T-helper 2 cell treated with Interferon-gamma antibody and Interleukin-4, amounts not matched to agents 5 μg/mL and 100 μg/mL, for 36 hours (primary cell): ENCODE results near the gene GPATCH3.

ENCODE experiments used
- DNase-seq: peaks from one replicate; pipeline ENCODE4 v3.0.0; 2021; ENCODE audit warnings: low spot score
- H3K27ac Mint-ChIP-seq: one replicate; pipeline ENCODE4 v1.8.0; 2021; ENCODE audit warnings: mild to moderate bottlenecking, mixed read lengths
- H3K27me3 Mint-ChIP-seq: one replicate; pipeline ENCODE4 v1.8.0; 2021; ENCODE audit warnings: low read depth, mixed read lengths
- H3K36me3 Mint-ChIP-seq: one replicate; pipeline ENCODE4 v1.8.0; 2021; ENCODE audit warnings: low read depth, mixed read lengths
- H3K4me1 Mint-ChIP-seq: one replicate; pipeline ENCODE4 v1.8.0; 2021; ENCODE audit warnings: low read depth, mixed read lengths
- H3K4me3 Mint-ChIP-seq: one replicate; pipeline ENCODE4 v1.8.0; 2022; ENCODE audit warnings: mild to moderate bottlenecking, moderate library complexity, mixed read lengths
- H3K9me3 Mint-ChIP-seq: one replicate; pipeline ENCODE4 v1.8.0; 2021; ENCODE audit warnings: mixed read lengths

The GPATCH3 gene

DNA sequence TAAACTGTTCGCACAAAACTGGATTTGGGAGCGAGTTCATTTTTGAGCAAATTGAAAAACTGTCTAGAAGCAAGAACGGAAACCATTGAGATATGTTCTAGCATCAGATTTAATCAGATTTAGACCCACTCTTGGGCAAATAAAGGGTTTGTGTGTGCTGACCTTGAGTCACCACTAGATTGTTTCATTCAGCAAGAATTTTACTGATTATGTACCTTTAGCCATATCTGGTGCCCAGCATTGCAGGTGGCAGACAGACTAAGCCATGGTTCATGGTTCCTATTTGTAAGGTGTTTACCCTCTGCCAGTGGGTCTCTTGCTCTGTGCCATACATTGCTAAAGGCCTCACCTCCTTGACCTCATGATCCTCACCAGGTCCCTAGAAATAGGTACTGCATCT, 22.6 kb upstream of the GPATCH3 start:
- Mint-ChIP-seq H3K4me3 (peak overlapping the region; percentile 94), H3K9me3 (no peaks in the 10 kb centered on the region), H3K27me3 (no peaks in the 10 kb centered on the region), H3K36me3 (peaks cover 27% of the 10 kb centered on the region), H3K4me1 (peaks cover 34% of the 10 kb centered on the region), H3K27ac (peak overlapping the region; percentile 96)
- DNase-seq, result no peak

GRCh38 chr1:26922431-26922729, 22.1 kb upstream of the GPATCH3 start:
- Mint-ChIP-seq H3K36me3 (peaks cover 22% of the 10 kb centered on the region), H3K4me3 (peak overlapping the region; percentile 94)
- DNase-seq, result no peak

GRCh38 chr1:26921540-26922430, 21.5 kb upstream of the GPATCH3 start, which contains the start of gene NUDC:
NUDC (plus strand) TSS chr1:26921743; CDS start chr1:26921849, 106 bp downstream.
- H3K4me1 Mint-ChIP-seq, result peaks cover 31% of the 10 kb centered on the region
- DNase-seq, result peak; percentile 96
- peaks cover 18% of the 10 kb centered on the region for H3K36me3 Mint-ChIP-seq
- H3K9me3 Mint-ChIP-seq, result no peaks in the 10 kb centered on the region
- peak within 1 kb of the TSS; percentile 94 for H3K4me3 Mint-ChIP-seq
- no peaks in the 10 kb centered on the region for H3K27me3 Mint-ChIP-seq
- peak within 1 kb of the TSS; percentile 96 for H3K27ac Mint-ChIP-seq

More at GRCh38 chr1:26922431-26922729, 22.1 kb upstream of the GPATCH3 start:
- Mint-ChIP-seq H3K27me3 (no peaks in the 10 kb centered on the region), H3K9me3 (no peaks in the 10 kb centered on the region), H3K4me1 (peaks cover 34% of the 10 kb centered on the region), H3K27ac (peak overlapping the region; percentile 96)

DNA sequence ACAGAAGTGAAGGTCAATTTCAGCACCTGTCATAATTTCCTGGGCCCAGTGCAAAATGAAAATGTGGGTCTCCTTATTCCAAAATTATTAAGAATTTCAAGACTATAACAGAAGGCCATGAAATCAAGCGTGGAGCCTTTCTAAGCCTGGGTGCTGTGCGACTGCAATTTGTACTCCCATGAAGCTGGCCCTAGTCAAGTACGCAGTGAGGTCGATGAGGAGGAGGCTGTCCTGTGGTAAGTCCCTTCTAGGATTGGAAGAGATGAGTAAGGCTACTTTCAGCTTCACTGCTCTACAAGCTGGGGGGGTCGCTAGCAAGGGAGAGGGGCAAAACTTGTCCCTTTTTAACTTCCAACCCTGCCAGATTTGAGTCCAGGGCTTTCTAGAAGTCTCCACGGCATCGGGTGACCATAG, 20.9 kb upstream of the GPATCH3 start:
- Mint-ChIP-seq H3K27ac (peak overlapping the region; percentile 96), H3K27me3 (no peaks in the 10 kb centered on the region), H3K4me1 (peaks cover 27% of the 10 kb centered on the region), H3K4me3 (peak overlapping the region; percentile 94), H3K9me3 (no peaks in the 10 kb centered on the region), H3K36me3 (peaks cover 14% of the 10 kb centered on the region)
- no peak for DNase-seq

DNA sequence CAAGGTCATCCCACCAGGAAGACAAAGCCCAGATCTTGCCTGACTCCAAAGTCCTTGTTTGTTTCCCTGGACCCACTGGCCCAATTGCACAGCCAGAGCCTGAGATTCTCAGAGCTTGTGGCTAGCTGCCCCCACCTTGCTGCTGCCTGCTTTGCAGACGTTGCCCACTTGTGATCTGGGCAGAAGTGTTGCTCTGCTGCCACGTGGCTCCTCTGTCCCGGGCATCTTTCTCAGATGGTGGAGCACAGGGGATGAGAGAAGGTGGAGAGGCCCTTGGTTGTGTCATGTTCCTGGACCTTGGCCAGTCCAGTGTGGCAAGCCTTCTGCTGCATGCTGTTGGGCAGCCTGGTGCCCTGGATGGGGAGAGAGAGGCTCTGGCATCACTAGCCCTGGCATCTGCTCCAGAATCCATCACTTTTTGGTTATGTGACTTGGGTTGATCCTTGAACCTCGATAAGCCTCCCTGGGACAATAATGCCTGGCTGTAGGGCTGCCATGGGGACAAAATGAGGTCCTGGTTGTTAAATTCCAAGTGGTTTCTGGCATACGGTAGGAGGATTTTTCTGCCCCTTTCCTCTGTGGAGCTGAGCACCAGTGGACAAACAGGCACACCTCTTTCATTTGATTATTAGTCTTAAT, 15.1 kb upstream of the GPATCH3 start:
- H3K27me3 Mint-ChIP-seq, result peaks cover 2% of the 10 kb centered on the region
- H3K4me1 Mint-ChIP-seq, result peaks cover 2% of the 10 kb centered on the region
- no peak for DNase-seq
- H3K9me3 Mint-ChIP-seq, result no peaks in the 10 kb centered on the region
- H3K27ac Mint-ChIP-seq, result no peak overlapping the region
- no peaks in the 10 kb centered on the region for H3K36me3 Mint-ChIP-seq
- no peak overlapping the region for H3K4me3 Mint-ChIP-seq

DNA sequence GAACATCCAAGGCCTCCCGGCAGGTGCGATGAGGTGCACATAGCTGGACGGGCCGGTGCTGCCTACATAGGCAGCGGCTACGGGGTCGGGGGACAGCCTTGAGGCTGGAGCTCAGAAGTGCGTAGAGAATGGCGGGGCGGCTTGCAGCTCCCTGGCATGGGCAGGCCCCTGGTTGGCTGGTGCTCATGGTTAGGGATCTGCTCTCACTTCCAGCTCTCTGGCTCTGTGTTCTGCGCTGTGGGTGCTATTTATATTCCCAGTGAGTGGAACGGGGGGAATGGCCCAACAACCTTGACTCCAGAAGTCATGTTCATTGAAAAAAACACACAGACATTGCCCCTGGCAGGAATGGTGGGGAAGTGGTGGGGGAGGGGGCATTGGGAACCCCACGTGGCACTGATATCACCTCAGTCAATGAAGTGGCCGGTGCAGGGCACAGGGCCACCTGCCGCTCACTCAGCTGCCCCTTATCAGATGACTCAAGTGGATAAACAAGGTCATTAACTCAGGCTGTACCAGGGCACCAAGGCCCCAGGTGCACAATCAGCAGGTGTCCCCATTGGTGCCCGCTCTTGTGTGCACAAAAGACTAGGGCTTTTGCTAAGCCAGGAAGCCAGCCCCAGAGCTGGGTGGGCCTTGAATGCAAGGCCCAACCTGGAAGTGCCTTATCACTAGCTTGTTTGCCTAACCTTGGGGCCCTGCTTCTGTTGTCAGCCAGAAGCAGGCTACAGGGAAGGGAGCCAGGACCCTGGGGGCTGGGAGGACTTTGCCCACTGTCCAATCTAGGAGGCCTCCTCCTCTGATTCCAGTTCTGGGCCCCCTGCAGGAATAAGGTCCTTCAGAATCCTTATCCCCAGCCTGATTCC, 13.7 kb upstream of the GPATCH3 start, which contains the start of gene NR0B2:
TSS of gene NR0B2 (minus strand) at position 222 of the 866 bp plus-strand sequence. CDS start at position 187, 35 bp downstream.
- DNase-seq, result no peak
- Mint-ChIP-seq H3K9me3 (no peaks in the 10 kb centered on the region), H3K27ac (no peak within 1 kb of the TSS), H3K36me3 (no peaks in the 10 kb centered on the region), H3K4me3 (no peak within 1 kb of the TSS), H3K4me1 (no peaks in the 10 kb centered on the region), H3K27me3 (peaks cover 2% of the 10 kb centered on the region)

GRCh38 chr1:26913389-26913753, 13.1 kb upstream of the GPATCH3 start:
- Mint-ChIP-seq H3K4me3 (no peak overlapping the region), H3K27ac (no peak overlapping the region), H3K36me3 (no peaks in the 10 kb centered on the region), H3K4me1 (no peaks in the 10 kb centered on the region), H3K27me3 (peaks cover 2% of the 10 kb centered on the region), H3K9me3 (no peaks in the 10 kb centered on the region)
- DNase-seq, result no peak

- H3K27ac Mint-ChIP-seq, result no peak overlapping the region
- peaks cover 2% of the 10 kb centered on the region for H3K27me3 Mint-ChIP-seq
- H3K4me1 Mint-ChIP-seq, result no peaks in the 10 kb centered on the region
- no peak for DNase-seq
- H3K9me3 Mint-ChIP-seq, result no peaks in the 10 kb centered on the region
- no peak overlapping the region for H3K4me3 Mint-ChIP-seq
- H3K36me3 Mint-ChIP-seq, result no peaks in the 10 kb centered on the region
Observed at GRCh38 chr1:26912147-26912490, 11.9 kb upstream of the GPATCH3 start.

- Mint-ChIP-seq H3K4me1 (no peaks in the 10 kb centered on the region), H3K27me3 (peaks cover 2% of the 10 kb centered on the region), H3K4me3 (no peak overlapping the region), H3K27ac (no peak overlapping the region), H3K9me3 (no peaks in the 10 kb centered on the region), H3K36me3 (no peaks in the 10 kb centered on the region)
- DNase-seq, result no peak
Observed at GRCh38 chr1:26911399-26912146, 11.3 kb upstream of the GPATCH3 start.

GRCh38 chr1:26910343-26911160, 10.3 kb upstream of the GPATCH3 start:
- no peaks in the 10 kb centered on the region for H3K36me3 Mint-ChIP-seq
- no peaks in the 10 kb centered on the region for H3K4me1 Mint-ChIP-seq
- no peak for DNase-seq
- no peak overlapping the region for H3K4me3 Mint-ChIP-seq
- peaks cover 2% of the 10 kb centered on the region for H3K27me3 Mint-ChIP-seq
- H3K27ac Mint-ChIP-seq, result no peak overlapping the region
- H3K9me3 Mint-ChIP-seq, result no peaks in the 10 kb centered on the region

- no peak for DNase-seq
- Mint-ChIP-seq H3K36me3 (no peaks in the 10 kb centered on the region), H3K4me1 (no peaks in the 10 kb centered on the region), H3K27me3 (peaks cover 2% of the 10 kb centered on the region), H3K4me3 (no peak overlapping the region), H3K27ac (no peak overlapping the region), H3K9me3 (no peaks in the 10 kb centered on the region)
Observed at GRCh38 chr1:26909951-26910342, 9.7 kb upstream of the GPATCH3 start.

- no peak for DNase-seq
- H3K4me3 Mint-ChIP-seq, result no peak overlapping the region
Observed at GRCh38 chr1:26907071-26907917, 7.0 kb upstream of the GPATCH3 start.

More at GRCh38 chr1:26907071-26907917, 7.0 kb upstream of the GPATCH3 start:
- H3K27me3 Mint-ChIP-seq, result peaks cover 4% of the 10 kb centered on the region
- H3K36me3 Mint-ChIP-seq, result no peaks in the 10 kb centered on the region
- no peaks in the 10 kb centered on the region for H3K4me1 Mint-ChIP-seq
- no peak overlapping the region for H3K27ac Mint-ChIP-seq
- no peaks in the 10 kb centered on the region for H3K9me3 Mint-ChIP-seq
